Heart left ventricle (tissue), 13 donors: ENCODE data around the gene MAGI1.
"Not testable (repeated sequence)": the region's sequence is repeated elsewhere in the genome, so short reads cannot be mapped to it uniquely, and the experiment has no call there.

Source experiments
- CTCF ChIP-seq, 12 donors: fragments of 200-600 bp; sonication (generic) in 4 of 12; IDR thresholded peaks; one replicate each; pipeline versions ENCODE4 v1.5.0 to v1.8.0; 2018 to 2022; ENCODE audit warnings: antibody characterized with exemption in 12 of 12, mild to moderate bottlenecking in 5 of 12
- POLR2A ChIP-seq, 2 donors: fragments of 450-650 bp; IDR thresholded peaks; one replicate each; pipeline ENCODE4 v1.6.1; 2017; ENCODE audit warnings: antibody characterized with exemption in 2 of 2, mild to moderate bottlenecking in 2 of 2, moderate library complexity in 2 of 2
- donor health status: ischemic (EF 13 %, LVEDD 7.1; RV severe dilation, severe dysfunction).
- donor health status: DM: no; HTN: yes; CAD: no.
- donor health status: DM: no; HTN: no; CAD: no.
- donor health status: ischemic (EF 25% LVEDD 6.9; RV normal size, moderate dysfunction).
- donor health status: ischemic (EF 25% LVEDD 5.7; RV mildly dilated, moderate dysfunction).
- donor health status: ischemic (EF 35%, LVEDD 5.7; RV mildly dilated, moderate dysfunction).
- donor health status: nonischemic (EF 11% LVEDD 7.7; RV severe dilation, severe dysfunction).
- donor health status: DM: yes; HTN: yes; CAD: no.
- donor health status: PGD.
- donor health status: ischemic (EF 29% LVEDD 5.4; RV normal size, mild dysfunction).
- donor health status: nonischemic (EF 23%, LVEDD 6.1; RV moderate dilation, normal function).

GRCh38 chr3:65565744-65566143 is 473.0 kb downstream of the MAGI1 start:
- TF ChIP-seq POLR2A, CTCF (IDR thresholded peaks at IDR 0.05): not testable (repeated sequence)
